Measurements from ENCODE around the gene NUAK2. TPM values are rescaled to one million over a fixed set of nuclear protein-coding genes. Genes with fewer than 3 reads are reported as not detected.

The NUAK2 gene
- total and polyA plus RNA-seq, 2 donors (not counting 3 experiments of a cell fraction or from before 2014, with no cell fraction given) = 1.8 to 2.5 TPM

- POLR2A ChIA-PET = no interaction called here
- no peaks in the 10 kb centered on the region for H3K36me3 ChIP-seq (ENCODE audit: control insufficient read depth in 2 of 2, extremely low read depth in 1 of 2, insufficient read depth in 2 of 2, low read length in 2 of 2)
- no peak overlapping the region for H2AFZ ChIP-seq (ENCODE audit: low read depth, low read length)
- no peak overlapping the region for H3K27ac ChIP-seq (ENCODE audit: insufficient read depth, low read depth, low read length)
- no peaks in the 10 kb centered on the region for H3K9me1 ChIP-seq (replicated peaks; ENCODE audit: control insufficient read depth, extremely low read depth, insufficient read depth, low read length)
- H3K9ac ChIP-seq (replicated peaks; ENCODE audit: extremely low read depth, insufficient read depth, low read length) = no peak overlapping the region
- no TSS peak for BruUV-seq (replicated peaks)
- FAIRE-seq = no peak
- H3K4me3 ChIP-seq (replicated peaks in 1 of 3; ENCODE audit: insufficient read depth in 1 of 3, low read depth in 1 of 3, low read length in 3 of 3) = no peak overlapping the region
- dilution Hi-C loops (cut with MboI; ENCODE audit: extremely low pct_ligation_motif_present, low sequenced_read_pairs) (no loop called here), intact Hi-C loops (cut with micrococcal nuclease) (no loop called here)
- no peak for DNase-seq (ENCODE audit: low read depth, low spot score)
- CTCF ChIA-PET = interaction anchor here (1.1 to 1.7 kb wide), 6 partner anchors 12 to 184 kb away, joined by 3 to 8 read pairs (median 6); no protein-coding TSS in a partner anchor
- H3K79me2 ChIP-seq (ENCODE audit: control insufficient read depth, insufficient read depth, low read length) = no peaks in the 10 kb centered on the region
- no peaks in the 10 kb centered on the region for H4K20me1 ChIP-seq (replicated peaks; ENCODE audit: control insufficient read depth, extremely low read depth, insufficient read depth, low read length)
- H3K4me1 ChIP-seq (ENCODE audit: control insufficient read depth, extremely low read depth, insufficient read depth, low read length) = no peaks in the 10 kb centered on the region
- peaks cover 30 to 34% of the 10 kb centered on the region in 2 experiments for H3K27me3 ChIP-seq (ENCODE audit: control insufficient read depth in 2 of 2, insufficient read depth in 2 of 2, low read length in 2 of 2)
- no peak overlapping the region for H3K4me2 ChIP-seq (ENCODE audit: insufficient read depth, low read length)
- H3K9me3 ChIP-seq (replicated peaks; ENCODE audit: control insufficient read depth, insufficient read depth, low read length) = no peaks in the 10 kb centered on the region
- TF ChIP-seq POLR2A (IDR thresholded peaks at IDR 0.05; ENCODE audit: low read depth, low read length) (no peak), POLR2AphosphoS5 (IDR thresholded peaks at IDR 0.05; ENCODE audit: insufficient read depth, low read depth, low read length) (no peak), JUN (IDR thresholded peaks at IDR 0.05; ENCODE audit: borderline replicate concordance, insufficient read depth, insufficient read length, low read depth) (no peak), EZH2 (IDR thresholded peaks at IDR 0.05; ENCODE audit: borderline replicate concordance, low read depth, low read length, severe bottlenecking) (no peak), MYC (IDR thresholded peaks at IDR 0.05; ENCODE audit: low read depth, low read length) (no peak), CTCF (IDR thresholded peaks at IDR 0.05; ENCODE audit: extremely low read depth in 1 of 2, insufficient read depth in 1 of 2, low read depth in 1 of 2, low read length in 2 of 2) (no peak), MAX (IDR thresholded peaks at IDR 0.05; ENCODE audit: insufficient read depth, insufficient read length) (no peak), FOS (IDR thresholded peaks at IDR 0.05; ENCODE audit: borderline replicate concordance, insufficient read depth, low read length) (no peak)
Measured at GRCh38 chr1:205339717-205340116, 18.2 kb upstream of the NUAK2 start.
